GM21528 (cell line): ENCODE measurements around the gene PSG3.
"Not testable (repeated sequence)": the region's sequence is repeated elsewhere in the genome, so short reads cannot be mapped to it uniquely, and the experiment has no call there.

ENCODE experiments used
- ATAC-seq: cut with Tn5 transposase; IDR thresholded peaks from one replicate; pipeline ENCODE4 v1.9.1; 2021; ENCODE audit warnings: mild to moderate bottlenecking, moderate library complexity; ENCODE audit not compliant: unreplicated experiment, low FRiP score

PSG3 gene

DNA sequence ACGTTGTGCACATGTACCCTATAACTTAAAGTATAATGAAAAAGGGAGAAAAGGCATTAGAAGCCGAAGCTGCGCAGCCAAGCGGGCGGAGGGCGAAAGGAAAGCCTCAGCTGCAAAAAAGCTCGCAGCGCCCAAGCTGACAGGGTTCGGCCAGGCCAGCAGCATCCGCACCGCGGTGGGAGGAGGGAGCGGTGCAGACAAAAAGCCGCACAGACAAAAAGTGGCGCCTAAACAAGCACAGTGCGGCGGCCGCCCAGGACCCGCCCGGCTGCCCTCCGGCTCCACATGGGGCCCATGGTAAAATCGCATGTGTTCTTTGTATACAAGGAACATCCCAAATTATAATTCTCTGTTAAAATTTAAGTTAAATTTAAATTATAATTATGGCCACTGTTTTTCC is 42.4 kb downstream of the PSG3 start:
- ATAC-seq, result no peak

DNA sequence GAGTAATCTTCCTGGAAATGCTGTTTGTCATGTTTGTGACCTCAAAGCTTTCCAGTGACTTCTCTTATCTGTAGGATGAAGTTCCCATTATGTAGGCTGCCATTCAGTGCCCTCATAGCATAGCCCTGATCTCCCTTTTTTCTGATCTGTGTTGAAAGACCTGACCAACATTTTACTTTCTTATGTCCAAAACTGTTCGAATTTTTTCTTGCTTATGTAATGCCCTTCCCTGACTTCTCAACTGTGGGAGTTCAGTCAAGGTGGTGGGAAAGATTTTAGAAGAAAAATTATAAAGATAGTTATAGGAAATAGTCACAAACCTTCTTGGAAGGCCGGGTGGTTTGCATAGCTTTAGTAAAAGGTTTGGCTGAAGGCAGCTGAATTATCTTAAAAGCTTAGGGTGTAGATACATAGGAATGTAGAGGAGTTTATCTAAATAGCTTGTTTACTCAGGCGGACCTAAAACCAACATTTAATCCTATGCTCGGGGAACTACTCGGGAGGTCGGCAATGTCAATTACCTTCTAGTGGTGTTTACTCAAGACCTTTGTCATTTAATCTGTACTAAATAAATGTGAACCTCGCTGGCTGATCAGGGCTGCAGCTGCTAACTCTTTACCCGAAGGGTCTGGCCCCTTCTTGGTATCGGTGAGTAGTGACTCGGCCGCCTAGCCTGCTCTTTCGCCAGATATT is 44.3 kb downstream of the PSG3 start:
- ATAC-seq, result no peak

DNA sequence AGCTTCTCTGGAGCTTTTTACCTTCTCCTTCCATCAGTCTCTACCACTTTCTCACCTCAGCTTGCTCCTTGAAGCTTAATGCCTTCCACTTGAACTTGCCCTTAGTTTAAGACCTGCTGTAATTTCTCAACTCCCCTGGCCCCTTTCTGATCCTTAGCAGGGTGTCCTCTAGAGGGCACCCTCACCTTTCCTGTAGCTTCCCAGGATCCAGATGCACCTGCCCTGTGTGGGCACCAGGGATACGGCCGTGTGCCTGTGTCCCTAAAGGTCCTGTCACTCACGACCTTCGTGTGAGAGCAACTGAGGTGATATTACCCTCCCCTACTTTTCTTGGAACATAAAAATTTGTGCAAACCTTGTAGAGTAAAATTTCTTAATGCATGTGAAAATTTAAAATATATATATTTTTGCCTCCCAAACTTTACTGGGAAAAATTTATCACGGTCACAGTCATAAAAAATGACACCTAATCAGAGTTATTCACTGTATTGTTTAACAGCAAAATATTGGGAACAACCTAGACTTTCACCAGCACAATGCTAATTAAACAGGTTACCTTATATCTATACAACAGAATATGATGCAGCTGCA is 46.4 kb downstream of the PSG3 start:
- no peak for ATAC-seq

DNA sequence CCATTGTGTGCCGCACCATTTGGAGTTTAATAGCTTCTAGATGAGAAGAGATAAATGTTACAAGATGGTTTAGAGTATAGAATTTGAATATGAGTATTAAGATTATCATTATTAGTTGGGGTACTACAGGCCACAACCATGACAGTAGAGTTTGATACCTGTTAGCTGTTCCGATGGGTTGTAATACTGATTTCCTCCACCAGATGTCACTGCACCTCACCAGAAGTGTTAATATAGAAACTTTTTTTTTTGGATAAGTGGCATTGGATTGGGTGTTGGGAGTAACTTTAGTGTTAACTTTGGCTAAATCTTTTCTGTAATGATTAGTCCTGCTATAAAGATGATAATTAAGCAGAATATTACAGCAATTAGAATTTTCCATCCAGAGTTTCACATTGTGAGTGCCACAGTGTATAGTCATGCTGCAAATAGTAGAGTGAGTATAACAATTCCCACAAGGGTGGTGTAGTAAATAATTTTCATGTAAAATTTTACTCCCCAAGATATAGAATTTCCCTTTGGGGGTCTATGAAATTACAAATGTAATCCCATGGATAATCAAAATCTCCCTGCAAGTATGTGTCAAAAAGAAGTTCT is 56.3 kb downstream of the PSG3 start:
- no peak for ATAC-seq

DNA sequence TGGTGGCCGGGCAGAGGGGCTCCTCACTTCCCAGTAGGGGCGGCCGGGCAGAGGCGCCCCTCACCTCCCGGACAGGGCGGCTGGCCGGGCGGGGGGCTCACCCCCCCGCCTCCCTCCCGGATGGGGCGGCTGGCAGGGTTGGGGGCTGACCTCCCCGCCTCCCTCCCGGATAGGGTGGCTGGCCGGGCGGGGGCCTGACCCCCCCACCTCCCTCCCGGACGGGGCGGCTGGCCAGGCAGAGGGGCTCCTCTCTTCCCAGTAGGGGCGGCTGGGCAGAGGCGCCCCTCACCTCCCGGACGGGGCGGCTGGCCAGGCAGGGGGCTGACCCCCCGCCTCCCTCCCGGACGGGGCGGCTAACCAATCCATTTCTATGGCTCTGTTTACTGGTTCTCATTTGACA is 64.0 kb downstream of the PSG3 start:
- not testable (repeated sequence) for ATAC-seq

DNA sequence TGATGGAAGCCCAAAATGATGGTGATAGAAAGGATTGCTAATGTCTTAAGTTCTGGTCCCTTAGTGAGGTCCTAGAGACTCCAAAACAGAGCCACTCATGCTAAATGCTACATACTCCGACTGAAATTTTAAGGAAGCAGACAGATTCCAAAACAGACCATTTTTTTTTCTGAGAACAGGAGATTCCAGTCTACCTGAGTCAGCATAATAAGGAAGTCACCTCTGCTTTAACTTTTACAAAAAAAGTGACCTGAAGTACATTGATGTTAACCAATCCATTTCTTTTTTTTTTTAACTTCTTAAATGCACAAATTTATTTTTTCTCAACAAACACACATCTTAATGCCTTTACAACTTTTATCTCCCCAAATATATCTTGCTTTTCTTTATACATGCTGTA is 65.7 kb downstream of the PSG3 start:
- not testable (repeated sequence) for ATAC-seq
